ENCODE measurements around the gene SEMA3E.

SEMA3E gene

GRCh38 chr7:83338277-83338950 lies 310.5 kb downstream of the SEMA3E start:
- no peak overlapping the region for H3K4me3 ChIP-seq (ENCODE audit: low read depth, low read length)
- no peaks in the 10 kb centered on the region for H3K9me3 ChIP-seq (ENCODE audit: severe bottlenecking)
- no peak overlapping the region for H3K27ac ChIP-seq
- no peak for DNase-seq
- no peaks in the 10 kb centered on the region for H3K27me3 ChIP-seq (ENCODE audit: insufficient read depth, low read depth, severe bottlenecking)
- H3K36me3 ChIP-seq = no peaks in the 10 kb centered on the region
- TF ChIP-seq CTCF (IDR thresholded peaks at IDR 0.05; ENCODE audit: low read depth, low read length) = no peak

GRCh38 chr7:83337050-83337449 lies 311.9 kb downstream of the SEMA3E start:
- no peak for DNase-seq
- TF ChIP-seq CTCF (IDR thresholded peaks at IDR 0.05; ENCODE audit: low read depth, low read length) = no peak
- Histone ChIP-seq H3K9me3 (ENCODE audit: severe bottlenecking) (no peaks in the 10 kb centered on the region), H3K36me3 (no peaks in the 10 kb centered on the region), H3K4me3 (ENCODE audit: low read depth, low read length) (no peak overlapping the region), H3K27me3 (ENCODE audit: insufficient read depth, low read depth, severe bottlenecking) (no peaks in the 10 kb centered on the region), H3K27ac (no peak overlapping the region)

- Histone ChIP-seq H3K9me3 (ENCODE audit: severe bottlenecking) (no peaks in the 10 kb centered on the region), H3K4me3 (ENCODE audit: low read depth, low read length) (no peak overlapping the region), H3K27me3 (ENCODE audit: insufficient read depth, low read depth, severe bottlenecking) (no peaks in the 10 kb centered on the region), H3K27ac (no peak overlapping the region), H3K36me3 (no peaks in the 10 kb centered on the region)
- DNase-seq = no peak
- TF ChIP-seq CTCF (IDR thresholded peaks at IDR 0.05; ENCODE audit: low read depth, low read length) = no peak
Measured at GRCh38 chr7:83326223-83326622, 322.7 kb downstream of the SEMA3E start.

- no peak for DNase-seq
- H3K4me3 ChIP-seq (ENCODE audit: low read depth, low read length) = no peak overlapping the region
- no peaks in the 10 kb centered on the region for H3K9me3 ChIP-seq (ENCODE audit: severe bottlenecking)
Measured at GRCh38 chr7:83325083-83325482, 323.9 kb downstream of the SEMA3E start.

DNA sequence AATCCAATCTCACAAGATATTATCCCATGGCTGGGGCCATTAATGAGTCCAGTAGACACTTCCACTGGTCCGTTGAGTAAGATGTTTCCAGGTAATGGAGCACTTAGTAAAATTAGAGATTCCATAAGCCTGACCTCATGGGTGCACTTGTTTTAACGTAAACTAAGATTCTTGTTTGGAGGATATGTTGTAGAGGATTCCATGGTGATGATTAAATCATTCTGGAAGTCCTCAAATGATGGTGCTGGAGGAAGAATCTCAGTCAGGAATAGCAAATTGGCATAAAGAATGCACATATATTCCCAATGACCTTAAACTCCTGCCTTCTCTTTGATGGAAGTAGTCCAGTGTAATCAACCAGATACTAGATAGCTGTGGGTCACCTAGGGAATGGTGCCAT lies 324.3 kb downstream of the SEMA3E start:
- no peaks in the 10 kb centered on the region for H3K9me3 ChIP-seq (ENCODE audit: severe bottlenecking)
- no peak for TF ChIP-seq CTCF (IDR thresholded peaks at IDR 0.05; ENCODE audit: low read depth, low read length)
- H3K27me3 ChIP-seq (ENCODE audit: insufficient read depth, low read depth, severe bottlenecking) = no peaks in the 10 kb centered on the region
- no peak for DNase-seq
- no peak overlapping the region for H3K4me3 ChIP-seq (ENCODE audit: low read depth, low read length)
- no peaks in the 10 kb centered on the region for H3K36me3 ChIP-seq
- no peak overlapping the region for H3K27ac ChIP-seq

More at GRCh38 chr7:83325083-83325482, 323.9 kb downstream of the SEMA3E start:
- Histone ChIP-seq H3K27me3 (ENCODE audit: insufficient read depth, low read depth, severe bottlenecking) (no peaks in the 10 kb centered on the region), H3K27ac (no peak overlapping the region), H3K36me3 (no peaks in the 10 kb centered on the region)
- TF ChIP-seq CTCF (IDR thresholded peaks at IDR 0.05; ENCODE audit: low read depth, low read length) = no peak

DNA sequence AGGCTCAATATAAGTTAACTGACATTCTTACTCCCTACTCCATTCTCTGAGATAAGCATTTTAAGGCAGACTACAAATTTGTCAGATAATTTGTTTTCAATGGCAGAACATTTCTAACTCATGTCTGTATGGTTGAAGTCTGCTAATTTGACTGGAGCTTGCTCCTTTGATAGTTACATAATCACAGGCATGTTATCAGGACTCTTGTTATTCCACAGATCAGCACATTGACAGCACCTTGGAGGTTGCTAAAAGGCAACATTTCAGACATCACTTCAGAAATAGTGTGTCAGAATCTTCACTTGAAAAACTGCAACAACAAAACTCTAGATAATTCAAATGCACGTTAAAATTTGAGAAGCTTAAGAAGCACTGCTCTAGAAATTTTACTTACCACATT lies 327.9 kb downstream of the SEMA3E start:
- DNase-seq = no peak
- Histone ChIP-seq H3K9me3 (ENCODE audit: severe bottlenecking) (no peaks in the 10 kb centered on the region), H3K27me3 (ENCODE audit: insufficient read depth, low read depth, severe bottlenecking) (no peaks in the 10 kb centered on the region), H3K27ac (no peak overlapping the region), H3K36me3 (no peaks in the 10 kb centered on the region), H3K4me3 (ENCODE audit: low read depth, low read length) (no peak overlapping the region)
- no peak for TF ChIP-seq CTCF (IDR thresholded peaks at IDR 0.05; ENCODE audit: low read depth, low read length)
